Activated naive CD4-positive, alpha-beta T cell treated with anti-CD3 and anti-CD28 coated beads, Interleukin-2, amount 10 ng/mL, durations not matched to agents 7 days and 5 days (primary cell): ENCODE data around the gene FAM217A.

Experiments
- CTCF ChIA-PET: fragments of 350-600 bp; sonication (Branson Sonifier 250); formaldehyde crosslinking; loops from one replicate; lab custom pipeline; 2021; ENCODE audit warnings: antibody characterized with exemption; lab: Charles Lee
- DNase-seq: peaks from one replicate; pipeline ENCODE4 v3.0.0-alpha.2; 2020
- H3K27ac Mint-ChIP-seq: one replicate; pipeline ENCODE4 v1.8.0; 2021; ENCODE audit warnings: mild to moderate bottlenecking, moderate library complexity, mixed read lengths
- H3K27me3 Mint-ChIP-seq: one replicate; pipeline ENCODE4 v1.8.0; 2021; ENCODE audit warnings: mild to moderate bottlenecking, mixed read lengths
- H3K36me3 Mint-ChIP-seq: one replicate; pipeline ENCODE4 v1.8.0; 2021; ENCODE audit warnings: mixed read lengths
- H3K4me1 Mint-ChIP-seq: one replicate; pipeline ENCODE4 v1.8.0; 2021; ENCODE audit warnings: mixed read lengths
- H3K4me3 Mint-ChIP-seq: one replicate; pipeline ENCODE4 v1.8.0; 2021; ENCODE audit warnings: mild to moderate bottlenecking, moderate library complexity, mixed read lengths
- H3K9me3 Mint-ChIP-seq: one replicate; pipeline ENCODE4 v1.8.0; 2021; ENCODE audit warnings: mixed read lengths

The FAM217A gene

GRCh38 chr6:4023240-4023639, 55.7 kb downstream of the FAM217A start:
- H3K4me3 Mint-ChIP-seq = peak overlapping the region; percentile 91
- H3K36me3 Mint-ChIP-seq = peaks cover 27% of the 10 kb centered on the region
- no peak for DNase-seq
- no peaks in the 10 kb centered on the region for H3K9me3 Mint-ChIP-seq
- CTCF ChIA-PET = interaction anchor here (0.6 to 2.6 kb wide), 4 partner anchors 10 to 1981 kb away, joined by 3 to 8 read pairs (median 4); no protein-coding TSS in a partner anchor
- H3K27ac Mint-ChIP-seq = peak overlapping the region; percentile 81
- peaks cover 3% of the 10 kb centered on the region for H3K27me3 Mint-ChIP-seq
- H3K4me1 Mint-ChIP-seq = peaks cover 65% of the 10 kb centered on the region

- H3K27ac Mint-ChIP-seq = peak overlapping the region; percentile 94
- CTCF ChIA-PET = interaction anchor here (0.7 to 2.6 kb wide), 13 partner anchors 9 to 1181 kb away, joined by 3 to 12 read pairs (median 4); no protein-coding TSS in a partner anchor
Measured at GRCh38 chr6:4021854-4022695, 56.9 kb downstream of the FAM217A start.

GRCh38 chr6:4021133-4021853, 57.6 kb downstream of the FAM217A start:
- Mint-ChIP-seq H3K4me1 (peaks cover 64% of the 10 kb centered on the region), H3K36me3 (peaks cover 17% of the 10 kb centered on the region), H3K9me3 (no peaks in the 10 kb centered on the region), H3K27me3 (peaks cover 4% of the 10 kb centered on the region), H3K4me3 (peak overlapping the region; percentile 91), H3K27ac (peak overlapping the region; percentile 94)
- DNase-seq = peak; percentile 93
- CTCF ChIA-PET = interaction anchor here (0.7 to 2.6 kb wide), 13 partner anchors 8 to 1181 kb away, joined by 3 to 12 read pairs (median 4); no protein-coding TSS in a partner anchor

More at GRCh38 chr6:4021854-4022695, 56.9 kb downstream of the FAM217A start:
- Mint-ChIP-seq H3K27me3 (peaks cover 4% of the 10 kb centered on the region), H3K4me3 (peak overlapping the region; percentile 91), H3K4me1 (peaks cover 67% of the 10 kb centered on the region), H3K36me3 (peaks cover 23% of the 10 kb centered on the region), H3K9me3 (no peaks in the 10 kb centered on the region)
- no peak for DNase-seq

DNA sequence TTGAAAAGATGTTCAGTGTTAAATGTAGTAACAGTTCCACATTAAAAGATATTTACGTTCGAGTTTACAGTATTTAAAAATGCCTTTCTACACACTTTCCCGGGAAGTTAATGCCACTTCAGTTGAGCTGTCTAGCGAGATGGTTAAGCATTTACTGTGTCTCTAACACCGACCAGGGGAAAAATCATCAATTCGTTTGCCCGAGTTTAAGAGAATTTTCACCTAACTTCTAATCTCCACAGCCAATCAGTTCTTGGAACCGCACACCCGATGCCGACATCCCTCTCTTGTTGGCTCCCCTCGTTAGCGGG, 58.2 kb downstream of the FAM217A start:
- Mint-ChIP-seq H3K27ac (peak overlapping the region; percentile 94), H3K36me3 (peaks cover 17% of the 10 kb centered on the region), H3K27me3 (peaks cover 4% of the 10 kb centered on the region), H3K4me3 (peak overlapping the region; percentile 91), H3K9me3 (no peaks in the 10 kb centered on the region), H3K4me1 (peaks cover 68% of the 10 kb centered on the region)
- CTCF ChIA-PET = interaction anchor here (1.3 to 2.5 kb wide), 8 partner anchors 8 to 136 kb away, joined by 3 to 12 read pairs (median 4); no protein-coding TSS in a partner anchor
- DNase-seq = no peak

GRCh38 chr6:4018924-4019236, 60.1 kb downstream of the FAM217A start:
- H3K4me3 Mint-ChIP-seq = peak overlapping the region; percentile 86
- H3K4me1 Mint-ChIP-seq = peaks cover 70% of the 10 kb centered on the region
- no peak for DNase-seq
- H3K36me3 Mint-ChIP-seq = peaks cover 26% of the 10 kb centered on the region
- CTCF ChIA-PET = interaction anchor here (1.0 kb wide), 1 partner anchor 170 kb away, joined by 3 read pairs; no protein-coding TSS in a partner anchor
- H3K27ac Mint-ChIP-seq = peak overlapping the region; percentile 98
- H3K9me3 Mint-ChIP-seq = no peaks in the 10 kb centered on the region
- H3K27me3 Mint-ChIP-seq = peaks cover 4% of the 10 kb centered on the region
